HCT116 (cell line): ENCODE results near the gene RTTN. TPM values are rescaled to one million over a fixed set of nuclear protein-coding genes. Genes with fewer than 3 reads are reported as not detected.

Experiments used
- ATAC-seq: fragments of 200-7000 bp; cut with Tn5 transposase; 2 replicates; pipeline ENCODE4 v1.9.1; 2020; ENCODE audit warnings: mild to moderate bottlenecking, moderate library complexity
- BruUV-seq: library from RNA; stranded (reverse); fragments of 400-500 nt; replicated peaks from 2 replicates; lab custom pipeline; 2021; lab: Mats Ljungman, UMichigan
- CTCF ChIA-PET: fragments of 300-600 bp; sonication (Branson Sonifier 250); formaldehyde crosslinking; loops from one replicate; lab custom pipeline; 2021; ENCODE audit warnings: antibody characterized with exemption; lab: Charles Lee
- POLR2A ChIA-PET: fragments of 300-600, 350-600 bp; sonication (Branson Sonifier 250); formaldehyde crosslinking; loops from one replicate; lab custom pipeline; 2021; ENCODE audit warnings: antibody characterized with exemption; lab: Charles Lee
- RAD21 ChIA-PET, 2 experiments: fragments of 300-600 bp; sonication (Branson Sonifier 250); formaldehyde crosslinking; loops; one replicate each; lab custom pipeline; 2023; ENCODE audit warnings: low total read pairs in 2 of 2; ENCODE audit not compliant: uncharacterized antibody in 2 of 2, unreplicated experiment in 2 of 2, low non-redundant PET in 1 of 2; lab: Charles Lee
- DNase-seq: peaks from one replicate; pipeline ENCODE4 v3.0.0-alpha.2; 2010; ENCODE audit warnings: low read depth, low spot score
- H2AFZ ChIP-seq: fragments of 200-600 bp; shearing (Covaris generic), sonication (generic); 2 replicates; pipeline ENCODE4 v1.6.1; 2017; ENCODE audit warnings: low read depth, mixed run types, mixed read lengths, antibody characterized with exemption, low read length; ENCODE audit not compliant: poor library complexity, severe bottlenecking
- H3K27ac ChIP-seq: 2 replicates; pipeline ENCODE4 v1.5.1; 2012; ENCODE audit warnings: low read depth, low read length
- H3K27me3 ChIP-seq: fragments of 200-600 bp; sonication (generic); 2 replicates; pipeline ENCODE4 v1.6.1; 2016; ENCODE audit warnings: mixed run types, low read length, mixed read lengths; ENCODE audit not compliant: insufficient read depth
- H3K36me3 ChIP-seq, 2 experiments: fragments of 200-500 bp in 1 of 2; fragments of 200-600 bp in 1 of 2; sonication (Bioruptor generic) in 1 of 2; sonication (generic) in 1 of 2; 2 replicates each; pipeline versions ENCODE4 v1.5.1 to v1.6.1; 2014 to 2016; ENCODE audit warnings: low read length in 2 of 2, inconsistent platforms in 1 of 2, mixed read lengths in 1 of 2, mixed run types in 1 of 2; ENCODE audit not compliant: insufficient read depth in 2 of 2, control insufficient read depth in 1 of 2
- H3K4me1 ChIP-seq, 2 experiments: fragments of 200-600 bp in 1 of 2; sonication (generic) in 1 of 2; 2 replicates each; pipeline versions ENCODE4 v1.5.1 to v1.6.1; 2012 to 2017; ENCODE audit warnings: low read length in 2 of 2, inconsistent platforms in 1 of 2, mild to moderate bottlenecking in 1 of 2, mixed read lengths in 1 of 2, mixed run types in 1 of 2, moderate library complexity in 1 of 2; ENCODE audit not compliant: insufficient read depth in 2 of 2, control insufficient read depth in 1 of 2
- H3K4me2 ChIP-seq: fragments of 200-600 bp; sonication (generic); 2 replicates; pipeline ENCODE4 v1.6.1; 2017; ENCODE audit warnings: mixed run types, low read length, mixed read lengths
- H3K4me3 ChIP-seq, 2 experiments: fragments of 200-600 bp in 1 of 2; sonication (generic) in 1 of 2; replicated peaks in 1 of 2; 2 replicates each; pipeline ENCODE4 v1.5.1; 2011 to 2016; ENCODE audit warnings: low read length in 2 of 2, control low read depth in 1 of 2, low read depth in 1 of 2, mild to moderate bottlenecking in 1 of 2, mixed read lengths in 1 of 2, mixed run types in 1 of 2
- H3K79me2 ChIP-seq: fragments of 200-600 bp; sonication (generic); 2 replicates; pipeline ENCODE4 v1.6.1; 2017; ENCODE audit warnings: mild to moderate bottlenecking, mixed run types, low read length, moderate library complexity, mixed read lengths; ENCODE audit not compliant: insufficient read depth
- H3K9ac ChIP-seq: fragments of 200-600 bp; sonication (generic); 2 replicates; pipeline ENCODE4 v1.6.1; 2016; ENCODE audit warnings: low read length, mixed read lengths
- H3K9me2 ChIP-seq: fragments of 200-600 bp; sonication (generic), shearing (Covaris generic); 2 replicates; pipeline ENCODE4 v1.6.1; 2017; ENCODE audit warnings: mixed run types, mild to moderate bottlenecking, moderate library complexity; ENCODE audit not compliant: insufficient read depth
- H3K9me3 ChIP-seq, 2 experiments: fragments of 200-500 bp in 1 of 2; fragments of 200-600 bp in 1 of 2; sonication (Bioruptor generic) in 1 of 2; sonication (generic) in 1 of 2; 2 replicates each; pipeline ENCODE4 v1.6.1; 2014 to 2017; ENCODE audit warnings: low read length in 2 of 2, mixed read lengths in 2 of 2, inconsistent platforms in 1 of 2, low read depth in 1 of 2, mild to moderate bottlenecking in 1 of 2, mixed run types in 1 of 2, moderate library complexity in 1 of 2; ENCODE audit not compliant: control insufficient read depth in 1 of 2, insufficient read depth in 1 of 2
- H4K20me1 ChIP-seq: fragments of 200-600 bp; sonication (generic), shearing (Covaris generic); 2 replicates; pipeline ENCODE4 v1.6.1; 2017; ENCODE audit warnings: mixed run types, mild to moderate bottlenecking, moderate library complexity; ENCODE audit not compliant: insufficient read depth
- CBX3 ChIP-seq: IDR thresholded peaks from 2 replicates; pipeline ENCODE4 v1.6.1; 2012; ENCODE audit warnings: low read depth
- CEBPB ChIP-seq: IDR thresholded peaks from 2 replicates; pipeline ENCODE4 v1.6.1; 2012; ENCODE audit warnings: low read depth
- EGR1 ChIP-seq: IDR thresholded peaks from 2 replicates; pipeline ENCODE4 v1.6.1; 2012; ENCODE audit warnings: low read depth
- ELF1 ChIP-seq: IDR thresholded peaks from 2 replicates; pipeline ENCODE4 v1.6.1; 2012; ENCODE audit warnings: low read depth, borderline replicate concordance
- EZH2 ChIP-seq: fragments of 200-600 bp; sonication (generic); IDR thresholded peaks from 2 replicates; pipeline ENCODE4 v1.6.1; 2017; ENCODE audit warnings: antibody characterized with exemption, mixed run types
- EZH2phosphoT487 ChIP-seq: fragments of 200-600 bp; IDR thresholded peaks from 2 replicates; pipeline ENCODE4 v1.6.1; 2018; ENCODE audit warnings: antibody characterized with exemption, borderline replicate concordance
- FOSL1 ChIP-seq: IDR thresholded peaks from 2 replicates; pipeline ENCODE4 v1.6.1; 2012; ENCODE audit warnings: low read depth
- JUND ChIP-seq: IDR thresholded peaks from 2 replicates; pipeline ENCODE4 v1.6.1; 2012
- POLR2A ChIP-seq: IDR thresholded peaks from 2 replicates; pipeline ENCODE4 v1.7.0; 2011; ENCODE audit warnings: borderline replicate concordance; ENCODE audit not compliant: insufficient read depth, insufficient read length; ENCODE audit errors: extremely low read depth
- POLR2AphosphoS5 ChIP-seq: IDR thresholded peaks from 2 replicates; pipeline ENCODE4 v1.6.1; 2011; ENCODE audit warnings: mild to moderate bottlenecking, low read depth, low read length, moderate library complexity
- SIN3A ChIP-seq: IDR thresholded peaks from 2 replicates; pipeline ENCODE4 v1.6.1; 2012; ENCODE audit warnings: low read depth
- SP1 ChIP-seq: IDR thresholded peaks from 2 replicates; pipeline ENCODE4 v1.6.1; 2012; ENCODE audit warnings: low read depth
- SRF ChIP-seq: IDR thresholded peaks from 2 replicates; pipeline ENCODE4 v1.6.1; 2012; ENCODE audit warnings: low read depth
- TCF7L2 ChIP-seq: IDR thresholded peaks from 2 replicates; pipeline ENCODE4 v1.7.0; 2011; ENCODE audit warnings: borderline replicate concordance, inconsistent platforms; ENCODE audit not compliant: insufficient read depth, insufficient read length; ENCODE audit errors: extremely low read depth
- YY1 ChIP-seq: IDR thresholded peaks from 2 replicates; pipeline ENCODE4 v1.6.1; 2011; ENCODE audit warnings: low read length, low read depth, moderate library complexity, mild to moderate bottlenecking; ENCODE audit not compliant: insufficient replicate concordance; ENCODE audit errors: extremely low read depth
- intact Hi-C: fragments of 100-400 bp; cut with micrococcal nuclease; formaldehyde crosslinking; loops from 2 replicates; pipeline ENCODE4 v1.10.0; 2022
- total RNA-seq: library from RNA; stranded (reverse); gene quantifications from one replicate; pipeline ENCODE4 v1.2.1, GENCODE V29; 2021; ENCODE audit not compliant: unreplicated experiment
- TF ChIP-seq, protein P1 (sequence below), 3 experiments: fragments of 200-600 bp in 1 of 3; sonication (generic) in 1 of 3; IDR thresholded peaks in 2 of 3; conservative IDR thresholded peaks in 1 of 3; 2 replicates each; pipeline ENCODE4 v1.5.1; 2012 to 2017; ENCODE audit warnings: low read depth in 2 of 3, low read length in 2 of 3, antibody characterized with exemption in 1 of 3, borderline replicate concordance in 1 of 3, control low read depth in 1 of 3, mild to moderate bottlenecking in 1 of 3, mixed read lengths in 1 of 3, mixed run types in 1 of 3, moderate library complexity in 1 of 3; ENCODE audit not compliant: insufficient read depth in 1 of 3
- TF ChIP-seq, protein P2 (sequence below): IDR thresholded peaks from 2 replicates; pipeline ENCODE4 v1.6.1; 2012; ENCODE audit warnings: low read depth
- TF ChIP-seq, protein P3 (sequence below): IDR thresholded peaks from 2 replicates; pipeline ENCODE4 v1.6.1; 2012

Gene RTTN
- total RNA-seq, 1 experiment from 2014 or later, result 41.2 TPM

DNA sequence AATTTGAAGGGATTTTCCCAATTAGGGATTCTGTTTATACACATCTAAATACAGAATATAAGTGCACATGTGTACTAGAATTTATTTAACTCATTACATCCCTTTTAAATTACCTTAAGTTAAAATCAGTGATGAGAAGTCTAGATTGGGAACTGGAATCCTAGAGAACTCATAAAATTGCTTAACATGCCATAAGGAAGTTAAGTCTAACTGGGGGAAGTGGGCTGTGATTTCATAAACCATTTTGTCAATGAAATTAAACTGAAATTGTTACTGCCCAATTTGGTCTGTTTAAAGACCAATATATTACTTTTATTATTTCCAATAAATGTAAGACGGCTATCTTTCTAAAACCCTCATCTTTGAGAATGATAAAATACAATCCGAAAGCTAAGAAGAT, 185.5 kb downstream of the RTTN start:
- Histone ChIP-seq H3K4me2 (no peak overlapping the region), H4K20me1 (no peaks in the 10 kb centered on the region), H3K27ac (no peak overlapping the region), H3K27me3 (no peaks in the 10 kb centered on the region), H3K9ac (no peak overlapping the region), H3K36me3 (peaks cover 6 to 16% of the 10 kb centered on the region in 2 experiments; a peak in 3 of 4 replicates), H3K4me1 (no peaks in the 10 kb centered on the region), H3K9me2 (no peaks in the 10 kb centered on the region), H2AFZ (no peak overlapping the region), H3K79me2 (no peaks in the 10 kb centered on the region), H3K4me3 (no peak overlapping the region), H3K9me3 (no peaks in the 10 kb centered on the region)
- TF ChIP-seq, protein P1, sequence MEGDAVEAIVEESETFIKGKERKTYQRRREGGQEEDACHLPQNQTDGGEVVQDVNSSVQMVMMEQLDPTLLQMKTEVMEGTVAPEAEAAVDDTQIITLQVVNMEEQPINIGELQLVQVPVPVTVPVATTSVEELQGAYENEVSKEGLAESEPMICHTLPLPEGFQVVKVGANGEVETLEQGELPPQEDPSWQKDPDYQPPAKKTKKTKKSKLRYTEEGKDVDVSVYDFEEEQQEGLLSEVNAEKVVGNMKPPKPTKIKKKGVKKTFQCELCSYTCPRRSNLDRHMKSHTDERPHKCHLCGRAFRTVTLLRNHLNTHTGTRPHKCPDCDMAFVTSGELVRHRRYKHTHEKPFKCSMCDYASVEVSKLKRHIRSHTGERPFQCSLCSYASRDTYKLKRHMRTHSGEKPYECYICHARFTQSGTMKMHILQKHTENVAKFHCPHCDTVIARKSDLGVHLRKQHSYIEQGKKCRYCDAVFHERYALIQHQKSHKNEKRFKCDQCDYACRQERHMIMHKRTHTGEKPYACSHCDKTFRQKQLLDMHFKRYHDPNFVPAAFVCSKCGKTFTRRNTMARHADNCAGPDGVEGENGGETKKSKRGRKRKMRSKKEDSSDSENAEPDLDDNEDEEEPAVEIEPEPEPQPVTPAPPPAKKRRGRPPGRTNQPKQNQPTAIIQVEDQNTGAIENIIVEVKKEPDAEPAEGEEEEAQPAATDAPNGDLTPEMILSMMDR (IDR thresholded peaks at IDR 0.05 in 2 of 3, conservative IDR thresholded peaks at IDR 0.05 in 1 of 3; ENCODE audit: borderline replicate concordance in 1 of 3, insufficient read depth in 1 of 3, low read depth in 2 of 3, low read length in 2 of 3), result no peak
- TF ChIP-seq EGR1, result no peak
- TF ChIP-seq FOSL1, result no peak
- TF ChIP-seq, protein P2, sequence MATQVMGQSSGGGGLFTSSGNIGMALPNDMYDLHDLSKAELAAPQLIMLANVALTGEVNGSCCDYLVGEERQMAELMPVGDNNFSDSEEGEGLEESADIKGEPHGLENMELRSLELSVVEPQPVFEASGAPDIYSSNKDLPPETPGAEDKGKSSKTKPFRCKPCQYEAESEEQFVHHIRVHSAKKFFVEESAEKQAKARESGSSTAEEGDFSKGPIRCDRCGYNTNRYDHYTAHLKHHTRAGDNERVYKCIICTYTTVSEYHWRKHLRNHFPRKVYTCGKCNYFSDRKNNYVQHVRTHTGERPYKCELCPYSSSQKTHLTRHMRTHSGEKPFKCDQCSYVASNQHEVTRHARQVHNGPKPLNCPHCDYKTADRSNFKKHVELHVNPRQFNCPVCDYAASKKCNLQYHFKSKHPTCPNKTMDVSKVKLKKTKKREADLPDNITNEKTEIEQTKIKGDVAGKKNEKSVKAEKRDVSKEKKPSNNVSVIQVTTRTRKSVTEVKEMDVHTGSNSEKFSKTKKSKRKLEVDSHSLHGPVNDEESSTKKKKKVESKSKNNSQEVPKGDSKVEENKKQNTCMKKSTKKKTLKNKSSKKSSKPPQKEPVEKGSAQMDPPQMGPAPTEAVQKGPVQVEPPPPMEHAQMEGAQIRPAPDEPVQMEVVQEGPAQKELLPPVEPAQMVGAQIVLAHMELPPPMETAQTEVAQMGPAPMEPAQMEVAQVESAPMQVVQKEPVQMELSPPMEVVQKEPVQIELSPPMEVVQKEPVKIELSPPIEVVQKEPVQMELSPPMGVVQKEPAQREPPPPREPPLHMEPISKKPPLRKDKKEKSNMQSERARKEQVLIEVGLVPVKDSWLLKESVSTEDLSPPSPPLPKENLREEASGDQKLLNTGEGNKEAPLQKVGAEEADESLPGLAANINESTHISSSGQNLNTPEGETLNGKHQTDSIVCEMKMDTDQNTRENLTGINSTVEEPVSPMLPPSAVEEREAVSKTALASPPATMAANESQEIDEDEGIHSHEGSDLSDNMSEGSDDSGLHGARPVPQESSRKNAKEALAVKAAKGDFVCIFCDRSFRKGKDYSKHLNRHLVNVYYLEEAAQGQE, result no peak
- TF ChIP-seq, protein P3, sequence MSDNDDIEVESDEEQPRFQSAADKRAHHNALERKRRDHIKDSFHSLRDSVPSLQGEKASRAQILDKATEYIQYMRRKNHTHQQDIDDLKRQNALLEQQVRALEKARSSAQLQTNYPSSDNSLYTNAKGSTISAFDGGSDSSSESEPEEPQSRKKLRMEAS, result no peak
- no peak for TF ChIP-seq EZH2
- TF ChIP-seq SRF, result no peak
- no peak for TF ChIP-seq POLR2A
- TF ChIP-seq JUND, result no peak
- TF ChIP-seq TCF7L2, result no peak
- TF ChIP-seq POLR2AphosphoS5, result no peak
- TF ChIP-seq CEBPB, result no peak
- no peak for TF ChIP-seq YY1
- TF ChIP-seq EZH2phosphoT487, result no peak
- no peak for TF ChIP-seq SIN3A
- TF ChIP-seq ELF1, result no peak
- no peak for TF ChIP-seq CBX3
- no peak for TF ChIP-seq SP1
- BruUV-seq, result no TSS peak
- ATAC-seq, result no peak
- DNase-seq, result no peak
- POLR2A ChIA-PET, result no interaction called here
- CTCF ChIA-PET, result no interaction called here
- intact Hi-C loops, result no loop called here
- RAD21 ChIA-PET, result no interaction called here
